ENCODE data around the gene PABPC1L. TPM values are rescaled to one million over a fixed set of nuclear protein-coding genes. Genes with fewer than 3 reads are reported as not detected.

The PABPC1L gene
- polyA plus RNA-seq, 1 donor (not counting 4 experiments of a cell fraction or from before 2014, with no cell fraction given): 31.4 TPM

DNA sequence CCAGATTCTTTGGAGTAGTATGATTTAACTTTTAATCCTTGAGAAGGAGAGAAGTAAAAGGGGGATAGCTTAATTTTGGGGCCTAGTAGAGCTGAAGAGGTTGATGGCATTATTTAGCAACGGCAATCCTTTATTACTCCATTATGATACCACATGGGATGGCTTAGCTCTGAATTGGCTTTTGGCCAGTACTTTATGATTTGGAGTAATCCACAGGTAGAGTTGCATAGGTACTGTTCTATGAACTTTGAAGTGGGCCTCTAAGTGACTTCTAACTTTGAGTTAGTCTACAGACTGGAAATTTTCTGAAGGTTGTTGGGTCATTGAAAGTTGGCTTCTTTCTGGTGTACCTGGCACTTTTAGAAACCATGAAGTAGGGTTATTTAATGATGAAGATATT lies 12.7 kb upstream of the PABPC1L start:
- DNase-seq (ENCODE audit: low read depth, low spot score) (no peak), FAIRE-seq (no peak)
- H3K27me3 ChIP-seq (ENCODE audit: control insufficient read depth, extremely low read depth, insufficient read depth, low read length): no peaks in the 10 kb centered on the region
- H3K36me3 ChIP-seq (ENCODE audit: control insufficient read depth in 2 of 2, extremely low read depth in 1 of 2, insufficient read depth in 2 of 2, low read length in 2 of 2): peaks cover 17 to 19% of the 10 kb centered on the region in 2 experiments
- H3K4me2 ChIP-seq (ENCODE audit: control insufficient read depth, extremely low read depth, insufficient read depth, low read depth, low read length): no peak overlapping the region
- dilution Hi-C loops (cut with MboI; ENCODE audit: extremely low pct_ligation_motif_present, low sequenced_read_pairs): no loop called here
- TF ChIP-seq CTCF (optimal IDR thresholded peaks at IDR 0.05 in 1 of 3, IDR thresholded peaks at IDR 0.05 in 1 of 3, conservative IDR thresholded peaks at IDR 0.05 in 1 of 3; ENCODE audit: extremely low read depth in 1 of 3, insufficient read depth in 2 of 3, low read length in 3 of 3) (no peak), EZH2 (IDR thresholded peaks at IDR 0.05; ENCODE audit: low read length) (no peak)
- H3K4me1 ChIP-seq (ENCODE audit: control insufficient read depth, extremely low read depth, insufficient read depth, low read length): peaks cover 6% of the 10 kb centered on the region
- H2AFZ ChIP-seq (ENCODE audit: control insufficient read depth, low read length): no peak overlapping the region
- H3K27ac ChIP-seq (ENCODE audit: control insufficient read depth, insufficient read depth, low read length): no peak overlapping the region
- H3K9me1 ChIP-seq (ENCODE audit: control insufficient read depth, extremely low read depth, insufficient read depth, low read length): peaks cover 5% of the 10 kb centered on the region
- H3K9me3 ChIP-seq (ENCODE audit: control insufficient read depth, low read depth, low read length): no peaks in the 10 kb centered on the region
- no peak overlapping the region for H3K4me3 ChIP-seq (ENCODE audit: control insufficient read depth in 2 of 3, extremely low read depth in 1 of 3, insufficient read depth in 2 of 3, low read depth in 1 of 3, low read length in 3 of 3)
- peaks cover 99% of the 10 kb centered on the region for H3K79me2 ChIP-seq (ENCODE audit: control insufficient read depth, insufficient read depth, low read length)
- H4K20me1 ChIP-seq (ENCODE audit: control insufficient read depth, extremely low read depth, insufficient read depth, low read length): peaks cover 59% of the 10 kb centered on the region
- H3K9ac ChIP-seq (ENCODE audit: control insufficient read depth, extremely low read depth, insufficient read depth, low read length): no peak overlapping the region

DNA sequence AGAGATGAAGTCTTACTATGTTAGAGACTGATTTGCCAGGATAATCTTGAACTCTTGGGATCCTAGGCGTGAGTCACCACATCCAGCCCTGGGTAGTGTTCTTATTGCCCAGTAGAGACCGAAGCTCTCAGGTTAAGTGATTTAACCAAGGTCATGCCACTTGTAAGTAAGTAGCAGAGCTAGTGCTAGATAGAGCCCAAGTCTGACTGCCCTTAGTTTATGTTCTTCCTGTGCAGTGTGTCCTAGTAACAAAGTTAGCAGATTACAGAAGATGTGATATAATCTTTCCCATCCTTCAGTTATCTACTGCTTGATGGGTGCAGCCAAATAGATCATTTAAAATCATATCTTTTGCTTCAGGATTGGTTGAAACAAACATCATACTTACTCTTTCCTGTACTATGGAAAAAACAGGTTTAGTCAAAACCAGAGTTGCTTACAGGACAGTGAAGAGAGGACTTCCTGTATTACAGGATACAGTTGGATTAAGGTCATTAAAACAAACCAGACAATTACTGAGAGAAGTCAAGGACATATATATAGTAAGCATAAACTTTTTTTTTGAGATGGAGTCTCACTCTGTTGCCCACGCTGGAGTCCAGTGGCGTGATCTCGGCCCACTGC lies 9.5 kb upstream of the PABPC1L start:
- H3K9me1 ChIP-seq (ENCODE audit: control insufficient read depth, extremely low read depth, insufficient read depth, low read length): peaks cover 5% of the 10 kb centered on the region
- peaks cover 80% of the 10 kb centered on the region for H3K79me2 ChIP-seq (ENCODE audit: control insufficient read depth, insufficient read depth, low read length)
- no peak overlapping the region for H3K4me3 ChIP-seq (ENCODE audit: control insufficient read depth in 2 of 3, extremely low read depth in 1 of 3, insufficient read depth in 2 of 3, low read depth in 1 of 3, low read length in 3 of 3)
- H3K27ac ChIP-seq (ENCODE audit: control insufficient read depth, insufficient read depth, low read length): no peak overlapping the region
- H2AFZ ChIP-seq (ENCODE audit: control insufficient read depth, low read length): no peak overlapping the region
- dilution Hi-C loops (cut with MboI; ENCODE audit: extremely low pct_ligation_motif_present, low sequenced_read_pairs): no loop called here
- peaks cover 52% of the 10 kb centered on the region for H4K20me1 ChIP-seq (ENCODE audit: control insufficient read depth, extremely low read depth, insufficient read depth, low read length)
- TF ChIP-seq EZH2 (IDR thresholded peaks at IDR 0.05; ENCODE audit: low read length): no peak
- no peak overlapping the region for H3K9ac ChIP-seq (ENCODE audit: control insufficient read depth, extremely low read depth, insufficient read depth, low read length)
- DNase-seq (ENCODE audit: low read depth, low spot score) (no peak), FAIRE-seq (no peak)
- peaks cover 32 to 34% of the 10 kb centered on the region in 2 experiments for H3K36me3 ChIP-seq (ENCODE audit: control insufficient read depth in 2 of 2, extremely low read depth in 1 of 2, insufficient read depth in 2 of 2, low read length in 2 of 2)
- peaks cover 6% of the 10 kb centered on the region for H3K4me1 ChIP-seq (ENCODE audit: control insufficient read depth, extremely low read depth, insufficient read depth, low read length)
- no peaks in the 10 kb centered on the region for H3K27me3 ChIP-seq (ENCODE audit: control insufficient read depth, extremely low read depth, insufficient read depth, low read length)
- no peak overlapping the region for H3K4me2 ChIP-seq (ENCODE audit: control insufficient read depth, extremely low read depth, insufficient read depth, low read depth, low read length)
- H3K9me3 ChIP-seq (ENCODE audit: control insufficient read depth, low read depth, low read length): no peaks in the 10 kb centered on the region

DNA sequence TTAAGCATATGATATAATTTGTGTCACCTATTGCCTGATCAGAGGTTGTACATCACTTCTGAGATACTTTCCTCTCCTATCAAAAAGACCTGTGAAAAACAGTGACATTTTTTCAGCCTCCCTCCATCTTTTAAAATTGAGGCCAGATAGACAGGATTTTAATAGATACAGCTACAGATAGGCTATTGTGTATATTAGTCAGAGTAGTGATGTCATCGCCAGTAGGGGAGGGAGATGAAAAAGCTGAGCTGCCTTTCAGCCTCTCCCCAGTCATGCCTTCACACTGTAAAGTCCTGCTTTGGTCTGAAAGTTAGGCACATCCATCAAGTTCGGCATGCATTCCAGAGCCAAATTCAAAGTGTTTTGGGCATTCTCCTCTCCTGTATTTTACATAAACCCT lies 7.9 kb upstream of the PABPC1L start:
- Histone ChIP-seq H3K27ac (ENCODE audit: control insufficient read depth, insufficient read depth, low read length) (no peak overlapping the region), H3K9me1 (ENCODE audit: control insufficient read depth, extremely low read depth, insufficient read depth, low read length) (peaks cover 3% of the 10 kb centered on the region), H3K9ac (ENCODE audit: control insufficient read depth, extremely low read depth, insufficient read depth, low read length) (no peak overlapping the region), H3K9me3 (ENCODE audit: control insufficient read depth, low read depth, low read length) (no peaks in the 10 kb centered on the region), H3K4me3 (ENCODE audit: control insufficient read depth in 2 of 3, extremely low read depth in 1 of 3, insufficient read depth in 2 of 3, low read depth in 1 of 3, low read length in 3 of 3) (no peak overlapping the region), H3K36me3 (ENCODE audit: control insufficient read depth in 2 of 2, extremely low read depth in 1 of 2, insufficient read depth in 2 of 2, low read length in 2 of 2) (peaks cover 33 to 37% of the 10 kb centered on the region in 2 experiments), H3K4me1 (ENCODE audit: control insufficient read depth, extremely low read depth, insufficient read depth, low read length) (no peaks in the 10 kb centered on the region), H3K79me2 (ENCODE audit: control insufficient read depth, insufficient read depth, low read length) (peaks cover 64% of the 10 kb centered on the region), H2AFZ (ENCODE audit: control insufficient read depth, low read length) (no peak overlapping the region), H3K4me2 (ENCODE audit: control insufficient read depth, extremely low read depth, insufficient read depth, low read depth, low read length) (no peak overlapping the region), H4K20me1 (ENCODE audit: control insufficient read depth, extremely low read depth, insufficient read depth, low read length) (peaks cover 44% of the 10 kb centered on the region), H3K27me3 (ENCODE audit: control insufficient read depth, extremely low read depth, insufficient read depth, low read length) (no peaks in the 10 kb centered on the region)
- no peak for FAIRE-seq
- no peak for DNase-seq (ENCODE audit: low read depth, low spot score)
- dilution Hi-C loops (cut with MboI; ENCODE audit: extremely low pct_ligation_motif_present, low sequenced_read_pairs): no loop called here
- no peak for TF ChIP-seq EZH2 (IDR thresholded peaks at IDR 0.05; ENCODE audit: low read length)
- no peak for TF ChIP-seq CTCF (optimal IDR thresholded peaks at IDR 0.05 in 1 of 3, IDR thresholded peaks at IDR 0.05 in 1 of 3, conservative IDR thresholded peaks at IDR 0.05 in 1 of 3; ENCODE audit: extremely low read depth in 1 of 3, insufficient read depth in 2 of 3, low read length in 3 of 3)

Measured in keratinocyte (primary cell).